H1 (cell line): ENCODE results near the gene ASIC2. TPM values are rescaled to one million over a fixed set of nuclear protein-coding genes. Genes with fewer than 3 reads are reported as not detected.

Experiments
- NRF1 ChIP-seq: IDR thresholded peaks from 2 replicates; pipeline ENCODE4 v1.6.1; 2011; ENCODE audit warnings: mild to moderate bottlenecking, low read depth, low read length, improper control_type of control experiment
- SIN3A ChIP-seq, 2 experiments: IDR thresholded peaks in 1 of 2; conservative IDR thresholded peaks in 1 of 2; 2 replicates each; pipeline ENCODE4 v1.6.1; 2011 to 2012; ENCODE audit warnings: low read length in 2 of 2, improper control_type of control experiment in 1 of 2, low read depth in 1 of 2, mild to moderate bottlenecking in 1 of 2
- SP4 ChIP-seq: IDR thresholded peaks from 2 replicates; pipeline ENCODE4 v1.6.1; 2012; ENCODE audit warnings: low read length, inconsistent platforms
- TAF7 ChIP-seq: optimal IDR thresholded peaks from 2 replicates; pipeline ENCODE3; 2011; ENCODE audit warnings: low read depth, mild to moderate bottlenecking, inconsistent platforms, low read length, moderate library complexity, borderline replicate concordance
- TBP ChIP-seq: IDR thresholded peaks from 2 replicates; pipeline ENCODE4 v1.6.1; 2011; ENCODE audit warnings: low read depth, low read length, improper control_type of control experiment
- YY1 ChIP-seq: IDR thresholded peaks from 2 replicates; pipeline ENCODE4 v1.6.1; 2011; ENCODE audit warnings: low read depth, mild to moderate bottlenecking, low read length
- polyA plus RNA-seq, 7 experiments: library from polyadenylated mRNA; depleted of rRNA in 3 of 7; stranded (reverse) in 5 of 7; unstranded in 2 of 7; fragments of >200 nt in 5 of 7; fragments of 200-250 nt in 2 of 7; gene quantifications; 1 replicate in 5 of 7; 2 replicates in 1 of 7; 4 replicates in 1 of 7; pipeline versions ENCODE4 v1.2.1 to v1.2.3, GENCODE V29; 2011 to 2013; ENCODE audit warnings: missing spikeins in 2 of 7, mixed read lengths in 2 of 7
- total RNA-seq: library from RNA; stranded (reverse); fragmentation: NEBNext Ultra II Directional; extraction: Animal tissue kit (Norgen Biotek cat#: 25700); gene quantifications from 2 replicates; pipeline ENCODE4 v1.2.1, GENCODE V29; 2021

ASIC2 gene
- total and polyA plus RNA-seq, 2 of the 8 experiments (the other 6 are each of a cell fraction or from before 2014, with no cell fraction given) = 0.86 to 1.2 TPM

GRCh38 chr17:33175562-33175961 lies 117.5 kb downstream of the ASIC2 start (continued):
- TF ChIP-seq NRF1 (no peak), TBP (no peak), SIN3A (conservative IDR thresholded peaks at IDR 0.05 in 1 of 2, IDR thresholded peaks at IDR 0.05 in 1 of 2; ENCODE audit: low read depth in 1 of 2, low read length in 2 of 2) (no peak), YY1 (no peak), SP4 (no peak), TAF7 (no peak)
- TF ChIP-seq, all 59 proteins: peak for 0
